Transverse colon (tissue), 4 donors: ENCODE data around the gene IDI2. TPM values are rescaled to one million over a fixed set of nuclear protein-coding genes. Genes with fewer than 3 reads are reported as not detected.

ENCODE experiments used
- DNase-seq: peaks from one replicate; pipeline ENCODE4 v3.0.0-alpha.2; 2019
- H3K27ac ChIP-seq, 4 donors: fragments of 200-600 bp; sonication (generic); 2 replicates each; pipeline ENCODE4 v1.5.1; 2016 to 2018; ENCODE audit warnings: inconsistent platforms in 4 of 4
- H3K27me3 ChIP-seq: fragments of 200-600 bp; sonication (generic); 2 replicates; pipeline ENCODE4 v1.5.1; 2017; ENCODE audit warnings: inconsistent platforms
- H3K36me3 ChIP-seq, 4 donors: fragments of 200-600 bp; sonication (generic); 2 replicates each; pipeline ENCODE4 v1.5.1; 2017 to 2019; ENCODE audit warnings: inconsistent platforms in 4 of 4
- H3K4me1 ChIP-seq, 4 donors: fragments of 200-600 bp; sonication (generic); 2 replicates each; pipeline ENCODE4 v1.5.1; 2017 to 2020; ENCODE audit warnings: inconsistent platforms in 4 of 4
- H3K4me3 ChIP-seq, 4 donors: fragments of 200-600 bp; sonication (generic); 1 replicate in 1 of 4; 2 replicates in 3 of 4; pipeline versions ENCODE4 v1.5.1 to v1.6.1; 2017 to 2019; ENCODE audit warnings: inconsistent platforms in 4 of 4
- H3K9me3 ChIP-seq, 2 donors: fragments of 200-600 bp; sonication (generic); 2 replicates each; pipeline ENCODE4 v1.5.1; 2017 to 2019; ENCODE audit warnings: inconsistent platforms in 2 of 2
- CTCF ChIP-seq, 5 experiments: fragments of 200-600 bp in 3 of 5; fragments of 450-650 bp in 2 of 5; sonication (generic) in 3 of 5; IDR thresholded peaks; 1 replicate in 2 of 5; 2 replicates in 3 of 5; pipeline ENCODE4 v1.5.1; 2016 to 2017; ENCODE audit warnings: antibody characterized with exemption in 5 of 5, inconsistent platforms in 3 of 5, mild to moderate bottlenecking in 2 of 5, moderate library complexity in 1 of 5
- EP300 ChIP-seq: sonication (generic); formaldehyde crosslinking; IDR thresholded peaks from one replicate; pipeline ENCODE4 v1.6.1; 2017; ENCODE audit warnings: antibody characterized with exemption, low read depth
- POLR2A ChIP-seq: fragments of 450-650 bp; IDR thresholded peaks from one replicate; pipeline ENCODE4 v1.6.1; 2016; ENCODE audit warnings: antibody characterized with exemption, mild to moderate bottlenecking, moderate library complexity
- POLR2AphosphoS5 ChIP-seq, 3 donors: sonication (generic); formaldehyde crosslinking; IDR thresholded peaks; one replicate each; pipeline ENCODE4 v1.6.1; 2016; ENCODE audit warnings: antibody characterized with exemption in 3 of 3
- WGBS, 2 donors: methylation state at CpG; one replicate each; pipeline ENCODE4 v1.1.5; 2018; ENCODE audit warnings: low coverage in 1 of 2; 5-methylcytosine and 5-hydroxymethylcytosine counted together
- in situ Hi-C, 4 donors: fragments of 200-750 bp; cut with MboI; loops; one replicate each; pipeline versions ENCODE4 v1.15.0 to v1.15.1; 2017; ENCODE audit warnings: low sequenced_read_pairs in 3 of 4, low pct_ligation_motif_present in 1 of 4, low pct_unique_long_range_greater_than_20kb in 1 of 4
- intact Hi-C: fragments of 100-400 bp; cut with DNase I; formaldehyde crosslinking; loops from one replicate; pipeline ENCODE4 v1.15.1; 2023; ENCODE audit warnings: low total_unique reads
- total RNA-seq, 4 donors: library from RNA; depleted of rRNA; stranded (reverse); fragments of >200 nt; gene quantifications; one replicate each; pipeline ENCODE4 v1.1.0, GENCODE V29; 2016

Gene IDI2
- total RNA-seq, 4 donors from 2014 or later = not detected

- WGBS, 2 donors = 84 to 92% methylated on average over 5 to 6 of the region's 6 CpGs
- peaks cover 0 to 33% (median 13%) of the 10 kb centered on the region in 4 donors for H3K36me3 ChIP-seq
- H3K27me3 ChIP-seq = no peaks in the 10 kb centered on the region
- H3K27ac ChIP-seq = peak overlapping the region in 3 of 4 donors; percentile 49 to 78 (median 56)
- H3K9me3 ChIP-seq = no peaks in the 10 kb centered on the region
- in situ Hi-C loops = loop anchor here in 1 of 4 donors (10.0 kb wide), 1 partner anchor 61 kb away; the partner anchor contains the start of gene GTPBP4
- no peak for DNase-seq
- no peak overlapping the region for H3K4me3 ChIP-seq
- peaks cover 5 to 26% (median 16%) of the 10 kb centered on the region in 4 donors for H3K4me1 ChIP-seq
- intact Hi-C loops = no loop called here
- no peak for TF ChIP-seq CTCF (IDR thresholded peaks at IDR 0.05)
- no peak for TF ChIP-seq POLR2AphosphoS5 (IDR thresholded peaks at IDR 0.05)
- no peak for TF ChIP-seq POLR2A
- TF ChIP-seq EP300 = no peak
These were observed 19.8 kb upstream of the IDI2 start for GRCh38 chr10:1045415-1045814.

- intact Hi-C loops = no loop called here
- peak overlapping the region in 3 of 4 donors; percentile 49 to 78 (median 56) for H3K27ac ChIP-seq
- WGBS, 2 donors = 78 to 81% methylated on average over 4 of the region's 4 CpGs
These were observed 19.3 kb upstream of the IDI2 start for GRCh38 chr10:1044964-1045363.

GRCh38 chr10:1044146-1044545 lies 18.5 kb upstream of the IDI2 start:
- no peaks in the 10 kb centered on the region for H3K27me3 ChIP-seq
- TF ChIP-seq POLR2A (no peak), EP300 (no peak), CTCF (IDR thresholded peaks at IDR 0.05) (no peak), POLR2AphosphoS5 (IDR thresholded peaks at IDR 0.05) (no peak)
- WGBS, 2 donors = 66 to 71% methylated on average over 2 to 4 of the region's 4 CpGs
- H3K4me3 ChIP-seq = no peak overlapping the region
- intact Hi-C loops (no loop called here), in situ Hi-C loops (loop anchor here in 1 of 4 donors (10.0 kb wide), 1 partner anchor 59 kb away; the partner anchor contains the start of gene GTPBP4)
- no peaks in the 10 kb centered on the region for H3K9me3 ChIP-seq
- DNase-seq = no peak
- peak overlapping the region; percentile 49 to 78 (median 60) for H3K27ac ChIP-seq
- H3K4me1 ChIP-seq = peaks cover 0 to 18% (median 9%) of the 10 kb centered on the region in 4 donors
- peaks cover 0 to 36% (median 16%) of the 10 kb centered on the region in 4 donors for H3K36me3 ChIP-seq

More at GRCh38 chr10:1044964-1045363, 19.3 kb upstream of the IDI2 start:
- no peaks in the 10 kb centered on the region for H3K27me3 ChIP-seq
- no peak for TF ChIP-seq EP300
- TF ChIP-seq POLR2A = no peak
- no peak for TF ChIP-seq CTCF (IDR thresholded peaks at IDR 0.05)
- no peak for TF ChIP-seq POLR2AphosphoS5 (IDR thresholded peaks at IDR 0.05)
- no peak for DNase-seq
- in situ Hi-C loops = loop anchor here in 1 of 4 donors (10.0 kb wide), 1 partner anchor 60 kb away; the partner anchor contains the start of gene GTPBP4
- H3K4me1 ChIP-seq = peaks cover under 1 to 22% (median 11%) of the 10 kb centered on the region in 4 donors
- no peak overlapping the region for H3K4me3 ChIP-seq
- no peaks in the 10 kb centered on the region for H3K9me3 ChIP-seq
- peaks cover 0 to 36% (median 15%) of the 10 kb centered on the region in 4 donors for H3K36me3 ChIP-seq

- Histone ChIP-seq H3K9me3 (no peaks in the 10 kb centered on the region), H3K27ac (peak overlapping the region; percentile 49 to 78 (median 60)), H3K36me3 (peaks cover 0 to 36% (median 16%) of the 10 kb centered on the region in 4 donors), H3K4me3 (peak overlapping the region in 1 of 4 donors; percentile 18), H3K27me3 (no peaks in the 10 kb centered on the region), H3K4me1 (peaks cover 0 to 18% (median 9%) of the 10 kb centered on the region in 4 donors)
- TF ChIP-seq POLR2A (peak; percentile 61), CTCF (IDR thresholded peaks at IDR 0.05) (no peak), EP300 (no peak), POLR2AphosphoS5 (IDR thresholded peaks at IDR 0.05) (peak; percentile 35 to 54 (median 38))
- in situ Hi-C loops = loop anchor here in 1 of 4 donors (10.0 kb wide), 1 partner anchor 59 kb away; the partner anchor contains the start of gene GTPBP4
- WGBS, 2 donors = 54 to 64% methylated on average over 9 to 12 of the region's 12 CpGs
- peak; percentile 44 for DNase-seq
- intact Hi-C loops = no loop called here
These were observed 17.9 kb upstream of the IDI2 start for GRCh38 chr10:1043532-1043995.
